ENCODE measurements around the gene DPP6. TPM values are rescaled to one million over a fixed set of nuclear protein-coding genes. Genes with fewer than 3 reads are reported as not detected.

The DPP6 gene
- total and polyA plus RNA-seq, 2 donors (not counting 1 experiment from before 2014, with no cell fraction given), result not detected

- Histone ChIP-seq H3K79me2 (ENCODE audit: control insufficient read depth, insufficient read depth, low read length) (no peaks in the 10 kb centered on the region), H3K4me1 (ENCODE audit: control insufficient read depth in 2 of 2, insufficient read depth in 2 of 2, low read length in 2 of 2) (no peaks in the 10 kb centered on the region), H3K27me3 (replicated peaks in 1 of 4; ENCODE audit: control extremely low read depth in 1 of 4, control insufficient read depth in 3 of 4, insufficient read depth in 4 of 4, low read length in 3 of 4) (no peaks in the 10 kb centered on the region), H2AFZ (ENCODE audit: insufficient read depth, low read depth, low read length, poor library complexity, severe bottlenecking) (no peak overlapping the region), H3K4me3 (ENCODE audit: control extremely low read depth in 1 of 5, extremely low read depth in 1 of 5, insufficient read depth in 1 of 5, low read depth in 2 of 5, low read length in 4 of 5) (no peak overlapping the region), H3K36me3 (replicated peaks in 1 of 2; ENCODE audit: control extremely low read depth in 1 of 2, control insufficient read depth in 1 of 2, extremely low read depth in 1 of 2, insufficient read depth in 2 of 2, low read length in 1 of 2) (no peaks in the 10 kb centered on the region), H3K4me2 (replicated peaks; ENCODE audit: low read depth, low read length, poor library complexity, severe bottlenecking) (no peak overlapping the region), H3K9ac (ENCODE audit: low read length) (no peak overlapping the region), H3K27ac (ENCODE audit: low read length in 2 of 2) (no peak overlapping the region), H3K9me3 (ENCODE audit: control extremely low read depth in 1 of 3, control insufficient read depth in 2 of 3, insufficient read depth in 1 of 3, low read length in 2 of 3) (peaks cover 0 to 14% (median 0%) of the 10 kb centered on the region in 3 donors), H4K20me1 (ENCODE audit: control insufficient read depth, insufficient read depth, low read length, poor library complexity, severe bottlenecking) (no peaks in the 10 kb centered on the region)
- Mint-ChIP-seq H3K9me3 (ENCODE audit: insufficient read depth) (peaks cover 4% of the 10 kb centered on the region), H3K27me3 (no peaks in the 10 kb centered on the region), H3K4me3 (no peak overlapping the region), H3K27ac (no peak overlapping the region), H3K4me1 (no peaks in the 10 kb centered on the region)
- DNase-seq (no peak), ATAC-seq (ENCODE audit: low read depth) (no peak)
- TF ChIP-seq CTCF (IDR thresholded peaks at IDR 0.05), result no peak
- TF ChIP-seq EZH2 (IDR thresholded peaks at IDR 0.05; ENCODE audit: borderline replicate concordance, insufficient read depth, low read depth, low read length, poor library complexity, severe bottlenecking), result no peak
- ChIA-PET CTCF (no interaction called here), POLR2A (no interaction called here)
- intact Hi-C loops (cut with micrococcal nuclease), result no loop called here
- 73% methylated on average over 3 of the region's 14 CpGs for WGBS (ENCODE audit: insufficient coverage)
Measured at GRCh38 chr7:154343778-154344412, 291.7 kb downstream of the DPP6 start.

- no peaks in the 10 kb centered on the region for H3K36me3 ChIP-seq (replicated peaks in 1 of 2; ENCODE audit: control extremely low read depth in 1 of 2, control insufficient read depth in 1 of 2, extremely low read depth in 1 of 2, insufficient read depth in 2 of 2, low read length in 1 of 2)
Measured at GRCh38 chr7:154345093-154345492, 292.9 kb downstream of the DPP6 start.

More at GRCh38 chr7:154345093-154345492, 292.9 kb downstream of the DPP6 start:
- no peaks in the 10 kb centered on the region for H3K4me1 Mint-ChIP-seq
- Histone ChIP-seq H3K9me3 (ENCODE audit: control extremely low read depth in 1 of 3, control insufficient read depth in 2 of 3, insufficient read depth in 1 of 3, low read length in 2 of 3) (peaks cover 0 to 8% (median 0%) of the 10 kb centered on the region in 3 donors), H3K9ac (ENCODE audit: low read length) (no peak overlapping the region), H3K4me2 (replicated peaks; ENCODE audit: low read depth, low read length, poor library complexity, severe bottlenecking) (no peak overlapping the region), H4K20me1 (ENCODE audit: control insufficient read depth, insufficient read depth, low read length, poor library complexity, severe bottlenecking) (no peaks in the 10 kb centered on the region), H3K27me3 (replicated peaks in 1 of 4; ENCODE audit: control extremely low read depth in 1 of 4, control insufficient read depth in 3 of 4, insufficient read depth in 4 of 4, low read length in 3 of 4) (no peaks in the 10 kb centered on the region), H3K79me2 (ENCODE audit: control insufficient read depth, insufficient read depth, low read length) (no peaks in the 10 kb centered on the region), H3K27ac (ENCODE audit: low read length in 2 of 2) (no peak overlapping the region), H2AFZ (ENCODE audit: insufficient read depth, low read depth, low read length, poor library complexity, severe bottlenecking) (no peak overlapping the region), H3K4me1 (ENCODE audit: control insufficient read depth in 2 of 2, insufficient read depth in 2 of 2, low read length in 2 of 2) (no peaks in the 10 kb centered on the region), H3K4me3 (ENCODE audit: control extremely low read depth in 1 of 5, extremely low read depth in 1 of 5, insufficient read depth in 1 of 5, low read depth in 2 of 5, low read length in 4 of 5) (no peak overlapping the region)
- H3K27ac Mint-ChIP-seq, result no peak overlapping the region
- DNase-seq (no peak), ATAC-seq (ENCODE audit: low read depth) (no peak)
- POLR2A ChIA-PET, result no interaction called here
- CTCF ChIA-PET, result no interaction called here
- TF ChIP-seq CTCF (IDR thresholded peaks at IDR 0.05) (no peak), EZH2 (IDR thresholded peaks at IDR 0.05; ENCODE audit: borderline replicate concordance, insufficient read depth, low read depth, low read length, poor library complexity, severe bottlenecking) (no peak)
- no peaks in the 10 kb centered on the region for H3K27me3 Mint-ChIP-seq
- peaks cover 2% of the 10 kb centered on the region for H3K9me3 Mint-ChIP-seq (ENCODE audit: insufficient read depth)
- no CpG with 5 or more reads among the region's 5 CpGs for WGBS (ENCODE audit: insufficient coverage)
- no peak overlapping the region for H3K4me3 Mint-ChIP-seq
- intact Hi-C loops (cut with micrococcal nuclease), result no loop called here

All from B cell (primary cell).